GM23338 (cell line): ENCODE data around the gene GADL1. TPM values are rescaled to one million over a fixed set of nuclear protein-coding genes. Genes with fewer than 3 reads are reported as not detected.

ENCODE experiments used
- ATAC-seq: fragments of 200-7000 bp; cut with Tn5 transposase; 3 replicates; pipeline ENCODE4 v1.9.1; 2020
- DNase-seq: peaks from one replicate; pipeline ENCODE4 v3.0.0-alpha.2; 2015; ENCODE audit warnings: low spot score
- H2AFZ ChIP-seq: fragments of 200-600 bp; sonication (generic); 2 replicates; pipeline ENCODE4 v1.8.0; 2016; ENCODE audit warnings: antibody characterized with exemption, mild to moderate bottlenecking, moderate library complexity
- H3F3A ChIP-seq: fragments of 200-600 bp; sonication (generic); replicated peaks from 2 replicates; pipeline ENCODE4 v1.8.0; 2017; ENCODE audit warnings: antibody characterized with exemption, mixed run types, low read depth
- H3K27ac ChIP-seq: fragments of 200-600 bp; sonication (generic); 2 replicates; pipeline ENCODE4 v1.6.1; 2016; ENCODE audit warnings: low read depth
- H3K27me3 ChIP-seq: fragments of 200-600 bp; sonication (generic); 2 replicates; pipeline ENCODE4 v1.8.0; 2016; ENCODE audit warnings: mild to moderate bottlenecking, mixed run types, moderate library complexity; ENCODE audit not compliant: insufficient read depth
- H3K36me3 ChIP-seq: fragments of 200-600 bp; sonication (generic); 2 replicates; pipeline ENCODE4 v1.8.0; 2016; ENCODE audit warnings: mild to moderate bottlenecking; ENCODE audit not compliant: insufficient read depth
- H3K4me1 ChIP-seq: fragments of 200-600 bp; sonication (generic); 2 replicates; pipeline ENCODE4 v1.8.0; 2016; ENCODE audit warnings: mild to moderate bottlenecking, moderate library complexity; ENCODE audit not compliant: insufficient read depth
- H3K4me2 ChIP-seq: fragments of 200-600 bp; sonication (generic); 2 replicates; pipeline ENCODE4 v1.7.1; 2017; ENCODE audit warnings: mixed run types
- H3K4me3 ChIP-seq: fragments of 200-600 bp; sonication (generic); 2 replicates; pipeline ENCODE4 v1.6.1; 2016; ENCODE audit warnings: mixed run types
- H3K79me2 ChIP-seq: fragments of 200-600 bp; sonication (generic); replicated peaks from 2 replicates; pipeline ENCODE4 v1.8.0; 2017; ENCODE audit warnings: mild to moderate bottlenecking; ENCODE audit not compliant: insufficient read depth
- H3K9me2 ChIP-seq: fragments of 200-600 bp; sonication (generic); 2 replicates; pipeline ENCODE4 v1.8.0; 2017; ENCODE audit not compliant: insufficient read depth
- H4K20me1 ChIP-seq: fragments of 200-600 bp; sonication (generic); replicated peaks from 2 replicates; pipeline ENCODE4 v1.8.0; 2017; ENCODE audit warnings: mild to moderate bottlenecking; ENCODE audit not compliant: insufficient read depth
- H3K27ac Mint-ChIP-seq: 2 replicates; pipeline ENCODE4 v1.8.0; 2020; ENCODE audit warnings: inconsistent platforms, mild to moderate bottlenecking, moderate library complexity, mixed read lengths
- H3K27me3 Mint-ChIP-seq: 3 replicates; pipeline ENCODE4 v1.8.0; 2022; ENCODE audit warnings: low read depth, mild to moderate bottlenecking, moderate library complexity, mixed read lengths, inconsistent platforms; ENCODE audit not compliant: insufficient read depth, poor library complexity
- H3K36me3 Mint-ChIP-seq: 3 replicates; pipeline ENCODE4 v1.8.0; 2021; ENCODE audit warnings: low read depth, mild to moderate bottlenecking, inconsistent platforms, moderate library complexity, mixed read lengths
- H3K4me1 Mint-ChIP-seq: 3 replicates; pipeline ENCODE4 v1.8.0; 2020; ENCODE audit warnings: mild to moderate bottlenecking, inconsistent platforms, mixed read lengths
- H3K4me3 Mint-ChIP-seq: 3 replicates; pipeline ENCODE4 v1.8.0; 2021; ENCODE audit warnings: moderate library complexity, mild to moderate bottlenecking, inconsistent platforms, mixed read lengths
- H3K9me3 Mint-ChIP-seq: 3 replicates; pipeline ENCODE4 v1.8.0; 2020; ENCODE audit warnings: moderate library complexity, mild to moderate bottlenecking, inconsistent platforms, mixed read lengths
- CREB1 ChIP-seq: fragments of 250-450 bp; sonication (Bioruptor Pico); IDR thresholded peaks from 2 replicates; pipeline ENCODE4 v1.5.0; 2020; ENCODE audit warnings: low read depth, mild to moderate bottlenecking, moderate library complexity
- CTCF ChIP-seq, 2 experiments: fragments of 200-600 bp in 1 of 2; sonication (generic) in 1 of 2; conservative IDR thresholded peaks; 2 replicates each; pipeline versions ENCODE4 v1.5.1 to v1.6.1; 2016 to 2017; ENCODE audit warnings: antibody characterized with exemption in 2 of 2, low read depth in 2 of 2, mild to moderate bottlenecking in 2 of 2, moderate library complexity in 1 of 2
- ETS1 ChIP-seq: IDR thresholded peaks from 2 replicates; pipeline ENCODE4 v1.6.1; 2016; ENCODE audit warnings: antibody characterized with exemption
- EZH2 ChIP-seq: fragments of 200-600 bp; sonication (generic); IDR thresholded peaks from one replicate; pipeline ENCODE4 v1.8.0; 2017; ENCODE audit warnings: antibody characterized with exemption, mild to moderate bottlenecking, low read depth; ENCODE audit not compliant: unreplicated experiment
- EZH2phosphoT487 ChIP-seq: fragments of 200-600 bp; sonication (generic); IDR thresholded peaks from one replicate; pipeline ENCODE4 v1.8.1; 2018; ENCODE audit warnings: antibody characterized with exemption; ENCODE audit not compliant: unreplicated experiment
- JUNB ChIP-seq: IDR thresholded peaks from one replicate; pipeline ENCODE4 v1.6.1; 2016; ENCODE audit warnings: antibody characterized with exemption; ENCODE audit not compliant: unreplicated experiment
- NANOG ChIP-seq: IDR thresholded peaks from 2 replicates; pipeline ENCODE4 v1.6.1; 2016; ENCODE audit warnings: antibody characterized with exemption, borderline replicate concordance
- POLR2AphosphoS5 ChIP-seq: IDR thresholded peaks from 2 replicates; pipeline ENCODE4 v1.6.1; 2016; ENCODE audit warnings: antibody characterized with exemption, low read depth
- REST ChIP-seq: IDR thresholded peaks from one replicate; pipeline ENCODE4 v1.6.1; 2018; ENCODE audit warnings: antibody characterized with exemption; ENCODE audit not compliant: unreplicated experiment
- STAT1 ChIP-seq: IDR thresholded peaks from one replicate; pipeline ENCODE4 v1.6.1; 2016; ENCODE audit warnings: antibody characterized with exemption; ENCODE audit not compliant: unreplicated experiment
- ZNF114 ChIP-seq: fragments of 250-450 bp; sonication (Bioruptor Pico); IDR thresholded peaks from 2 replicates; pipeline ENCODE4 v1.5.0; 2020; ENCODE audit warnings: mild to moderate bottlenecking, moderate library complexity
- ZNF331 ChIP-seq: fragments of 250-450 bp; sonication (Bioruptor Pico); IDR thresholded peaks from 2 replicates; pipeline ENCODE4 v1.5.0; 2020; ENCODE audit warnings: low read depth, mild to moderate bottlenecking, moderate library complexity
- ZNF462 ChIP-seq: fragments of 250-450 bp; sonication (Bioruptor Pico); IDR thresholded peaks from 2 replicates; pipeline ENCODE4 v1.5.0; 2020; ENCODE audit warnings: mild to moderate bottlenecking, moderate library complexity
- polyA plus RNA-seq: library from polyadenylated mRNA; unstranded; fragments of >200 nt; fragmentation: Nextera tagmentation; extraction: Ambion mirVana; gene quantifications from 2 replicates; pipeline ENCODE4 v1.2.1, GENCODE V29; 2016
- total RNA-seq: library from RNA; depleted of rRNA; stranded (reverse); fragments of >200 nt; shearing (Covaris generic); gene quantifications from 2 replicates; pipeline ENCODE4 v1.2.3, GENCODE V29; 2014

GADL1 gene
- total and polyA plus RNA-seq, 2 experiments from 2014 or later = 0.35 to 0.50 TPM

GRCh38 chr3:30895329-30895728 is 868 bp upstream of the GADL1 start:
- Histone ChIP-seq H2AFZ (no peak overlapping the region), H3K4me1 (peaks cover 36% of the 10 kb centered on the region), H3K27ac (no peak overlapping the region), H3K4me2 (peak overlapping the region; percentile 84), H3K27me3 (peaks cover 25% of the 10 kb centered on the region), H3K9me2 (no peaks in the 10 kb centered on the region), H4K20me1 (no peaks in the 10 kb centered on the region), H3K79me2 (no peaks in the 10 kb centered on the region), H3K36me3 (no peaks in the 10 kb centered on the region), H3K4me3 (peak overlapping the region; percentile 68; the same call in 1 of the 2 replicates), H3F3A (no peaks in the 10 kb centered on the region)
- H3K27me3 Mint-ChIP-seq = peaks cover 20% of the 10 kb centered on the region
- peaks cover 35% of the 10 kb centered on the region for H3K4me1 Mint-ChIP-seq
- H3K4me3 Mint-ChIP-seq = peak overlapping the region; percentile 72
- H3K9me3 Mint-ChIP-seq = no peaks in the 10 kb centered on the region
- no peak overlapping the region for H3K27ac Mint-ChIP-seq
- TF ChIP-seq ZNF331 (CRISPR knock-in tag) (no peak), STAT1 (no peak), EZH2phosphoT487 (no peak), CREB1 (CRISPR knock-in tag) (no peak), CTCF (conservative IDR thresholded peaks at IDR 0.05; ENCODE audit: low read depth in 2 of 2) (no peak), JUNB (no peak), ETS1 (no peak), EZH2 (no peak), NANOG (no peak), REST (no peak), ZNF462 (CRISPR knock-in tag) (no peak), ZNF114 (no peak), POLR2AphosphoS5 (no peak)
- ATAC-seq = no peak
- no peaks in the 10 kb centered on the region for H3K36me3 Mint-ChIP-seq
- DNase-seq = peak; percentile 71
